ENCODE results near the gene CNTNAP5.

DNA sequence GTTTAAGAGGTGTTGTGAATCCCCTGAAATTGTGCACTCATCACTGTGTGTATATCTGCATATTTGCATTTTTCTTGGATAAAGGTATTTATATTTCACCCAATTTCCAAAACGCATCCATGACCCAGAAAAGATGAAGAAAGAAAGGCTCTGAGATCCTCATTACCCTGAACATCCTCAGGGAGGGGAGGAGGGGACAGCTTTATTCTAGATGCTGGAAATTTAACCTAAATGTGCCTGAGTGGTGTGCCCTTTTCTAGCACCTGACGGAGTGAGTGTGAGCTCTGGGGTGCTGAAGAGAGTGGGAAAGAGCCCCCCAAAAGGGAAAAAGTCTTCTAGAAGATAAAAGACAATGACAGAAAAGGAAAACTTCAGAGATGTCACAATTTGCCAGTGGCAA, 20.8 kb downstream of the CNTNAP5 start:
- TF ChIP-seq CTCF (IDR thresholded peaks at IDR 0.05) (no peak), POLR2A (IDR thresholded peaks at IDR 0.05; ENCODE audit: low read depth) (no peak), EP300 (IDR thresholded peaks at IDR 0.05) (no peak)

All from esophagus muscularis mucosa (tissue), 4 donors.